Astrocyte of the hippocampus (primary cell): ENCODE measurements around the gene ZNF439.
"Not testable (repeated sequence)": the region's sequence is repeated elsewhere in the genome, so short reads cannot be mapped to it uniquely, and the experiment has no call there.

Source experiments
- DNase-seq: peaks from one replicate; pipeline ENCODE4 v3.0.0; 2011; ENCODE audit warnings: low read depth, low spot score

The ZNF439 gene

DNA sequence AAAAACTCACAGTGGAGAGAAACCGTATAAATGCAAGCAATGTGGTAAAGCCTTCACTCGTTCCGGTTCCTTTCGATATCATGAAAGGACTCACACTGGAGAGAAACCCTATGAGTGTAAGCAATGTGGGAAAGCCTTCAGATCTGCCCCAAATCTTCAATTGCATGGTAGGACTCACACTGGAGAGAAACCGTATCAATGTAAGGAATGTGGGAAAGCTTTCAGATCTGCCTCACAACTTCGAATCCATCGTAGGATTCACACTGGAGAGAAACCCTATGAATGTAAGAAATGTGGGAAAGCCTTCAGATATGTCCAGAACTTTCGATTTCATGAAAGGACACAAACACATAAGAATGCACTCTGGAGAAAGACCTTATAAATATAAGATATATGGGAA is 19.7 kb downstream of the ZNF439 start:
- DNase-seq, result no peak

- DNase-seq, result no peak
Measured at GRCh38 chr19:11872624-11873023, 24.1 kb downstream of the ZNF439 start.

GRCh38 chr19:11873762-11874161 is 25.2 kb downstream of the ZNF439 start:
- no peak for DNase-seq

DNA sequence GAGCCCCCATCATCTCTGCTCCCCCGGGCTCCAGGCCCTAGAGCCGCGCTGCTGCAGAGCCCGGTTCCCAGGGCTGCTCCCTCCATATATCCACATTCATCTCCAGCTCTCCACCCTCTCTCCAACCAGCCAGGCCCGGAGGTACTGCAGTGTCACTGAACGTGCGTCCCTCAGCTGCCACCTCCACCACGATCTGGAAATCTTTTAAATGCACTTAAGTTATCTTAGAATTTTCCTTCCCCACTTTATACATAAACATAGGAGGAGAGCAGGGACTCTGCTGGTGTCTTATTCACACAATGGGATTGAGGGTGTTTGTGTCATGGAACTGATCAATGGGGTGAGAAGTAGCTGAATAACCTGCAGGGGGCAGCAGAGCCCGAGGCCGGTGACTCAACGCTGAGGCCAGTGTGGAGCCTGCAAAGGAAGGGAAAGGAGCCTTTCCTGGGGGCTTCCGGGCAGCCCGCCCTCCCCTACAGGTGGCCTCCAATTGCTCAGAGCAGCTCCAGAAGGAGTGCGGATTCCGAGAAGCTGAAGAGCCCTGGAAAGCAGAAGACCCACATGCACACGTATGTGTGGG is 31.3 kb downstream of the ZNF439 start:
- DNase-seq, result not testable (repeated sequence)

- no peak for DNase-seq
Measured at GRCh38 chr19:11880598-11880997, 32.1 kb downstream of the ZNF439 start.

- peak; percentile 67 for DNase-seq
Measured at GRCh38 chr19:11881151-11881800, 32.8 kb downstream of the ZNF439 start.

DNA sequence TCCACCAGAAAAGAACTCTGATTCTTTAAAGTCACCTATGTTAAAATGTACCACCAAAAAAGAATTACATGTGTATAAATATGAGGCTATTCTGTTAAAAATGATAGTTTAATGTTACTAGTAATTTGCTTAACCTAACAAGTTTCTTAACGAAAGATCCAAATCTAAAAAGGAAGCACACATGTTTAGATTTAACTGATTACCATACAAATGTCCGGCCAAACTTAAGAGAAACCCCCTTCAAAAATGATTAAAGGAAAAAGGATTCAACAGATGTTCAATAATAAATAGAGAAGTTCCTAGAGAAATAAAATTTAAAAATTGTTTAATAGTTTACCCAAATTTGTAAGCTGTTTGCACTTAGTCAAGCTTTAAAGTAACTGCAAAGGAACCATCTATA is 34.1 kb downstream of the ZNF439 start:
- DNase-seq, result no peak

GRCh38 chr19:11887234-11887610 is 38.7 kb downstream of the ZNF439 start:
- no peak for DNase-seq

DNA sequence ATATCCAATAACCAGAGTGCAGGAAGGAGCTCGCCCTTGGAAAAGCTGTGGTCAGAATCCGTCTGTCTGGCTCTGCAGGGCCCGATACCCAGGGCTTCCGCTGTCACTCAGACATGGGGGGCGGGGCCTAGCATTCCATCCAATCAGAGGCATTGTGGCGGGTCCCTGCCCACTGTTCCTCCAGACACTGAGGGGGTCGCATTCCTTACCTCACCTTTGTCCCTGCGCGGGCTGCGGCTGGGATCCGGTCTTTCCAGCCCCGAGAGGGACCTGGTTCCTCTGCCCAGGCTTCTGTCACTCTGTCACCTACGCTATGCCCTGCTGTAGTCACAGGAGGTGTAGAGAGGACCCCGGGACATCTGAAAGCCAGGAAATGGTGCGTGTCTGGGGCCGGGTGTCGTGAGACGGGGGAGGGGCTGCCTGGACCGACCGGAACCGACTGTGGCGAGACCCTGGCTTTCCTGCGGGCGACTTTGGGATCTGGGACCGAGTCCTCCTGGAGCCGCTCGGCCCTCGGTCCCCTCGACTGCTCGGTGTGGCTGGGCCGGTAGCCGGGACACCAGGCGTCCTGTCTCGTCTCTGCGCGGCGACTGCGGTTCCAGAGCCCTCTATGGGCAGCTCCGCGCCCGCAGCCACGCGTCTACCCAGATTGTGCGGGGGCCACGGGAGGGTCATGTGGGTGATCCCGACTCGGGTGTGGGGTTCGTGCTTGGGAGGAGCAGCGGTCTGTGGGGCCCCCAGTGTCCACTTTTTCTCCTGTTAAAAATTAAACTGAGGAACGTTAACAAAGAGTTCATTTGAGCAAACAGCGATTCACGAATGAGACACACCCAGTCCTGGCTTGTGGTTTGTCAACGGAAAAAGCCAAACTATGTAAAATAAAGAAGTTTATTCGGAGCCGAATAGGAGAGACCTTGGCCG is 39.3 kb downstream of the ZNF439 start, which contains the start of gene ZNF69:
TSS of gene ZNF69 (plus strand) at position 172 of the 921 bp plus-strand sequence. CDS start at position 314, 142 bp downstream.
- peak; percentile 95 for DNase-seq

- peak; percentile 63 for DNase-seq
Measured at GRCh38 chr19:11889901-11890300, 41.4 kb downstream of the ZNF439 start.

- no peak for DNase-seq
Measured at GRCh38 chr19:11890634-11891033, 42.1 kb downstream of the ZNF439 start.

DNA sequence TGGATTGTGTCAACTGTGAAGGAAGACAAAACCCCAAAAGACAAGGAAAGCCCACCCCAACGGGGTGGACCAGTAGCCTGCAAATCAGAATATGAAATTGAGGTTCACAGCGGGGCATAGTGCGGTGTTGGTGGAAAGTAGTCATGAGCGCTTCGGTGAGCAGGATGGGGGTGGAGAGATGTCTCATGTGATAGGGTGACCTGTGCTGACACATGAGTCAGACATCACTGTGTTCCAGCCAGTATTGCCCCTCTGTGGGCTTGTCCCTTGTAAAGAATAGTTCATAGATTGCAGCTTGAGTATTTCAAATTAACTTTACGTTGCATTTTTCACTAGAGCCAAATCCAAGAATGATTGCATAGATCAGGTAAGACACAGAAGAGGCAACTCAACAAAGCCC is 46.3 kb downstream of the ZNF439 start:
- no peak for DNase-seq

GRCh38 chr19:11902228-11902627 is 53.7 kb downstream of the ZNF439 start:
- no peak for DNase-seq

GRCh38 chr19:11905928-11906327 is 57.4 kb downstream of the ZNF439 start:
- DNase-seq, result no peak

DNA sequence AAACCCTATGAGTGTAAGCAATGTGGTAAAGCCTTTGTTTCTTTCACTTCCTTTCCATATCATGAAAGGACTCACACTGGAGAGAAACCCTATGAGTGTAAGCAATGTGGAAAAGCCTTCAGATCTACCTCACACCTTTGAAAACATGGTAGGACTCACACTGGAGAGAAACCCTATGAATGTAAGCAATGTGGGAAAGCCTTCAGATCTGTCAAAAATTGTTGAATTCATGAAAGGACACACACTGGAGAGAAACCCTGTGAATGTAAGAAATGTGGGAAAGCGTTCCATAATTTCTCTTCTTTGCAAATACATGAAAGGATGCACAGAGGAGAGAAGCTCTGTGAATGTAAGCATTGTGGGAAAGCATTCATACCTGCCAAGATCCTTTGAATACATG is 63.4 kb downstream of the ZNF439 start:
- DNase-seq, result not testable (repeated sequence)

GRCh38 chr19:11914417-11915051 is 66.0 kb downstream of the ZNF439 start:
- DNase-seq, result not testable (repeated sequence)
